Keratinocyte (primary cell): ENCODE results near the gene RASD1. TPM values are rescaled to one million over a fixed set of nuclear protein-coding genes. Genes with fewer than 3 reads are reported as not detected.

Experiments
- DNase-seq: peaks from one replicate; pipeline ENCODE4 v3.0.0-alpha.2; 2011; ENCODE audit warnings: low read depth, missing footprints, low spot score
- FAIRE-seq: peaks from 2 replicates; lab custom pipeline; 2011; peaks lifted over from hg19 to GRCh38; lab: Jason Lieb, UNC
- H2AFZ ChIP-seq: 2 replicates; pipeline ENCODE4 v1.6.0; 2012; ENCODE audit warnings: low read length, control low read depth, inconsistent platforms; ENCODE audit not compliant: control insufficient read depth
- H3K27ac ChIP-seq: 2 replicates; pipeline ENCODE4 v1.5.1; 2011; ENCODE audit warnings: low read length; ENCODE audit not compliant: control insufficient read depth, insufficient read depth
- H3K27me3 ChIP-seq: 3 replicates; pipeline ENCODE4 v1.6.0; 2011; ENCODE audit warnings: low read length; ENCODE audit not compliant: control insufficient read depth, insufficient read depth; ENCODE audit errors: extremely low read depth
- H3K36me3 ChIP-seq, 2 experiments: 2 replicates in 1 of 2; 3 replicates in 1 of 2; pipeline ENCODE4 v1.5.1; 2011; ENCODE audit warnings: low read length in 2 of 2, mild to moderate bottlenecking in 1 of 2; ENCODE audit not compliant: control insufficient read depth in 2 of 2, insufficient read depth in 2 of 2; ENCODE audit errors: extremely low read depth in 1 of 2
- H3K4me1 ChIP-seq: 3 replicates; pipeline ENCODE4 v1.5.1; 2011; ENCODE audit warnings: low read length; ENCODE audit not compliant: control insufficient read depth, insufficient read depth; ENCODE audit errors: extremely low read depth
- H3K4me2 ChIP-seq: 3 replicates; pipeline ENCODE4 v1.6.0; 2011; ENCODE audit warnings: low read depth, low read length; ENCODE audit not compliant: control insufficient read depth, insufficient read depth; ENCODE audit errors: extremely low read depth
- H3K4me3 ChIP-seq, 3 experiments: fragments of 200-600 bp in 1 of 3; sonication (generic) in 1 of 3; 2 replicates in 2 of 3; 3 replicates in 1 of 3; pipeline ENCODE4 v1.5.1; 2011 to 2016; ENCODE audit warnings: low read length in 3 of 3, mild to moderate bottlenecking in 3 of 3, control low read depth in 2 of 3, inconsistent platforms in 1 of 3, low read depth in 1 of 3, mixed read lengths in 1 of 3, mixed run types in 1 of 3, moderate library complexity in 1 of 3; ENCODE audit not compliant: control insufficient read depth in 2 of 3, insufficient read depth in 2 of 3; ENCODE audit errors: extremely low read depth in 1 of 3
- H3K79me2 ChIP-seq: 2 replicates; pipeline ENCODE4 v1.6.0; 2012; ENCODE audit warnings: low read length; ENCODE audit not compliant: control insufficient read depth, insufficient read depth
- H3K9ac ChIP-seq: 3 replicates; pipeline ENCODE4 v1.6.0; 2011; ENCODE audit warnings: low read length; ENCODE audit not compliant: control insufficient read depth, insufficient read depth; ENCODE audit errors: extremely low read depth
- H3K9me1 ChIP-seq: 3 replicates; pipeline ENCODE4 v1.6.0; 2011; ENCODE audit warnings: low read length; ENCODE audit not compliant: control insufficient read depth, insufficient read depth; ENCODE audit errors: extremely low read depth
- H3K9me3 ChIP-seq: 2 replicates; pipeline ENCODE4 v1.5.1; 2012; ENCODE audit warnings: low read depth, low read length; ENCODE audit not compliant: control insufficient read depth
- H4K20me1 ChIP-seq: 3 replicates; pipeline ENCODE4 v1.6.0; 2011; ENCODE audit warnings: low read length; ENCODE audit not compliant: control insufficient read depth, insufficient read depth; ENCODE audit errors: extremely low read depth
- CTCF ChIP-seq, 3 experiments: IDR thresholded peaks in 1 of 3; conservative IDR thresholded peaks in 1 of 3; optimal IDR thresholded peaks in 1 of 3; 2 replicates in 2 of 3; 3 replicates in 1 of 3; pipeline versions ENCODE3 to v1.5.1; 2011; ENCODE audit warnings: low read length in 3 of 3, mild to moderate bottlenecking in 3 of 3, moderate library complexity in 2 of 3, control low read depth in 1 of 3, inconsistent platforms in 1 of 3; ENCODE audit not compliant: insufficient read depth in 2 of 3; ENCODE audit errors: extremely low read depth in 1 of 3
- EZH2 ChIP-seq: IDR thresholded peaks from one replicate; pipeline ENCODE4 v1.6.1; 2012; ENCODE audit warnings: inconsistent platforms, mild to moderate bottlenecking, low read length, moderate library complexity
- dilution Hi-C: fragments of 300-500 bp; cut with MboI; formaldehyde crosslinking; loops from one replicate; pipeline ENCODE4 v1.7.0; 2020; ENCODE audit warnings: low sequenced_read_pairs; ENCODE audit not compliant: extremely low pct_ligation_motif_present
- polyA plus RNA-seq, 5 experiments: library from polyadenylated mRNA; depleted of rRNA in 3 of 5; stranded (reverse) in 3 of 5; stranded (forward) in 1 of 5; unstranded in 1 of 5; fragments of >200 nt; gene quantifications; 1 replicate in 1 of 5; 2 replicates in 3 of 5; 3 replicates in 1 of 5; pipeline versions ENCODE4 v1.2.1 to v1.2.3, GENCODE V29; 2011 to 2012; ENCODE audit warnings: missing spikeins in 2 of 5, low read depth in 1 of 5, low replicate concordance in 1 of 5

The RASD1 gene
- polyA plus RNA-seq, 1 donor (not counting 4 experiments of a cell fraction or from before 2014, with no cell fraction given) = 0.20 TPM

DNA sequence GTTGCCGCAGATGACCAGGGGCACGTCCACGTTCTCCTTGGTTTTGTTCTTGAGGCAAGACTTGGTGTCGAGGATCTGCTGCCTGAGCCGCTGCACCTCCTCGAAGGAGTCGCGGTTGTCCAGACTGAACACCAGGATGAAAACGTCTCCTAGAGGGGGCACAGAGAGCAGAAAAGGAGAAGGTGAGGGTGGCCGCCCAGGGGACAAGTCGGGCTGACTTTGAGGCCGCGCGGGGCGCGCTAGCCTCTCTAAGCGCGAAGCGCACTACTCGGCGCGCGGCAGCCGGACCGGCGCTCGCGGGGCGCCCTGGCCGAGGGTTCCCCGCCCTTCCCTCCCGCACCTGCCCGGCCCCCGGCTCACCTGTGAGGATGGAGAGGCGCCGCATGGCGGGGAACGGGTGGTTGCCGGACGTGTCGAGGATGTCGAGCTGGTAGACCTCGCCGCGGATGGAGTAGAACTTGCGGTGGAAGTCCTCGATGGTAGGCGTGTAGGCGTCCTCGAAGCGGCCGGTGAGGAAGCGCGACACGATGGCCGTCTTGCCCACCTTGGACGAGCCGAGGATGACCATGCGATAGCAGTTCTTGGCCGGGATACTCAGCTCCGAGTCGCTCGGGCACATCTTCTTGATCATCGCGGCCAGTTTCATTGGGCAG is 533 bp downstream of the RASD1 start:
- Histone ChIP-seq H3K36me3 (peaks cover 8 to 10% of the 10 kb centered on the region in 2 experiments), H3K4me2 (peak overlapping the region; percentile 89), H2AFZ (peak overlapping the region; percentile 10), H3K9me3 (no peaks in the 10 kb centered on the region), H3K79me2 (no peaks in the 10 kb centered on the region), H3K9ac (peak overlapping the region; percentile 26), H3K9me1 (no peaks in the 10 kb centered on the region), H4K20me1 (peaks cover 5% of the 10 kb centered on the region), H3K4me1 (peaks cover 9% of the 10 kb centered on the region), H3K27ac (no peak overlapping the region), H3K4me3 (peak overlapping the region; percentile 21 to 72 (median 70)), H3K27me3 (peaks cover 45% of the 10 kb centered on the region)
- no peak for FAIRE-seq
- dilution Hi-C loops = no loop called here
- DNase-seq = no peak
- TF ChIP-seq EZH2 = peak; percentile 79
- no peak for TF ChIP-seq CTCF (optimal IDR thresholded peaks at IDR 0.05 in 1 of 3, IDR thresholded peaks at IDR 0.05 in 1 of 3, conservative IDR thresholded peaks at IDR 0.05 in 1 of 3; ENCODE audit: extremely low read depth in 1 of 3, insufficient read depth in 2 of 3, low read length in 3 of 3)

DNA sequence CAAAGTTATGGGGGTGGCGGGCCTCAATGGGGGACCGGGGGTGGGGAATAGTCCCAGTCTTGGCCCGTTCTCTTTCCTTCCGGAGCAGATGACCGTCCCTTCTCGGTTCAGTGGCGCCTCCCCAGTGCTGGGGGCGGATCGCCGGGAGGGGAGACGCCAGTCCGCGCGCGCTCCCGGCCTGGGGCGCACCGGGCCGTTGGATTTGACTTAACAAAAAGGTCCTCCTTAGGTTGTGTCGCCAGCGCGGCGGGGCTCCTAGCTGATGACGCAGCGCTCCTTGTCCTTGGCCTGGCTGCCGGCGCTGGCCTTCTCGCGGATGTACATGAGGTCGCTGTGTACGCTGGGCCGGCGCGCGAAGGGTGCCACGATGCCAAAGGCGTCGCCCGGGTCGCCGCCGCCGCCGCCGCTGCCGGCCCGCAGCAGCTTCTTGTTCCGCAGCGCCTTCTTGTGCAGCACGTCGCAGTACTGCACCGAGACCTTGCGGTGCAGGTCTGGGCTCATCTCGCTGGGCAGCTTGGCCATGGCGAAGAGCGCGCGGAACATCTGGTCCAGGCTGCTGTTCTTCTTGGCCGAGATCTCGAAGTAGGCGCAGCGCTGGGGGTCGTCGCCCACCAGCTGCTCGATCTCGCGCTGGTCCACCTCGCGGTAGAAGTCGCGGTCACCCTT is 1.2 kb downstream of the RASD1 start:
- Histone ChIP-seq H3K79me2 (no peaks in the 10 kb centered on the region), H4K20me1 (peaks cover 5% of the 10 kb centered on the region), H3K4me2 (peak overlapping the region; percentile 89), H3K36me3 (peaks cover 11% of the 10 kb centered on the region in 2 experiments), H3K9ac (no peak overlapping the region), H3K4me3 (peak overlapping the region in 1 of 3 experiments; percentile 31), H3K9me3 (no peaks in the 10 kb centered on the region), H3K27me3 (peaks cover 41% of the 10 kb centered on the region), H2AFZ (no peak overlapping the region), H3K9me1 (no peaks in the 10 kb centered on the region), H3K4me1 (peaks cover 9% of the 10 kb centered on the region), H3K27ac (no peak overlapping the region)
- DNase-seq = no peak
- dilution Hi-C loops = no loop called here
- no peak for FAIRE-seq
- TF ChIP-seq EZH2 (no peak), CTCF (optimal IDR thresholded peaks at IDR 0.05 in 1 of 3, IDR thresholded peaks at IDR 0.05 in 1 of 3, conservative IDR thresholded peaks at IDR 0.05 in 1 of 3; ENCODE audit: extremely low read depth in 1 of 3, insufficient read depth in 2 of 3, low read length in 3 of 3) (no peak)
